Activated CD4-positive, alpha-beta T cell treated with anti-CD3 and anti-CD28 coated beads, Interleukin-2, amount 50 U/mL, for 16 hours (primary cell): ENCODE data around the gene CHERP.

Experiments used
- DNase-seq: peaks from one replicate; pipeline ENCODE4 v3.0.0-alpha.2; 2020

Gene CHERP, protein sequence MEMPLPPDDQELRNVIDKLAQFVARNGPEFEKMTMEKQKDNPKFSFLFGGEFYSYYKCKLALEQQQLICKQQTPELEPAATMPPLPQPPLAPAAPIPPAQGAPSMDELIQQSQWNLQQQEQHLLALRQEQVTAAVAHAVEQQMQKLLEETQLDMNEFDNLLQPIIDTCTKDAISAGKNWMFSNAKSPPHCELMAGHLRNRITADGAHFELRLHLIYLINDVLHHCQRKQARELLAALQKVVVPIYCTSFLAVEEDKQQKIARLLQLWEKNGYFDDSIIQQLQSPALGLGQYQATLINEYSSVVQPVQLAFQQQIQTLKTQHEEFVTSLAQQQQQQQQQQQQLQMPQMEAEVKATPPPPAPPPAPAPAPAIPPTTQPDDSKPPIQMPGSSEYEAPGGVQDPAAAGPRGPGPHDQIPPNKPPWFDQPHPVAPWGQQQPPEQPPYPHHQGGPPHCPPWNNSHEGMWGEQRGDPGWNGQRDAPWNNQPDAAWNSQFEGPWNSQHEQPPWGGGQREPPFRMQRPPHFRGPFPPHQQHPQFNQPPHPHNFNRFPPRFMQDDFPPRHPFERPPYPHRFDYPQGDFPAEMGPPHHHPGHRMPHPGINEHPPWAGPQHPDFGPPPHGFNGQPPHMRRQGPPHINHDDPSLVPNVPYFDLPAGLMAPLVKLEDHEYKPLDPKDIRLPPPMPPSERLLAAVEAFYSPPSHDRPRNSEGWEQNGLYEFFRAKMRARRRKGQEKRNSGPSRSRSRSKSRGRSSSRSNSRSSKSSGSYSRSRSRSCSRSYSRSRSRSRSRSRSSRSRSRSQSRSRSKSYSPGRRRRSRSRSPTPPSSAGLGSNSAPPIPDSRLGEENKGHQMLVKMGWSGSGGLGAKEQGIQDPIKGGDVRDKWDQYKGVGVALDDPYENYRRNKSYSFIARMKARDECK

DNA sequence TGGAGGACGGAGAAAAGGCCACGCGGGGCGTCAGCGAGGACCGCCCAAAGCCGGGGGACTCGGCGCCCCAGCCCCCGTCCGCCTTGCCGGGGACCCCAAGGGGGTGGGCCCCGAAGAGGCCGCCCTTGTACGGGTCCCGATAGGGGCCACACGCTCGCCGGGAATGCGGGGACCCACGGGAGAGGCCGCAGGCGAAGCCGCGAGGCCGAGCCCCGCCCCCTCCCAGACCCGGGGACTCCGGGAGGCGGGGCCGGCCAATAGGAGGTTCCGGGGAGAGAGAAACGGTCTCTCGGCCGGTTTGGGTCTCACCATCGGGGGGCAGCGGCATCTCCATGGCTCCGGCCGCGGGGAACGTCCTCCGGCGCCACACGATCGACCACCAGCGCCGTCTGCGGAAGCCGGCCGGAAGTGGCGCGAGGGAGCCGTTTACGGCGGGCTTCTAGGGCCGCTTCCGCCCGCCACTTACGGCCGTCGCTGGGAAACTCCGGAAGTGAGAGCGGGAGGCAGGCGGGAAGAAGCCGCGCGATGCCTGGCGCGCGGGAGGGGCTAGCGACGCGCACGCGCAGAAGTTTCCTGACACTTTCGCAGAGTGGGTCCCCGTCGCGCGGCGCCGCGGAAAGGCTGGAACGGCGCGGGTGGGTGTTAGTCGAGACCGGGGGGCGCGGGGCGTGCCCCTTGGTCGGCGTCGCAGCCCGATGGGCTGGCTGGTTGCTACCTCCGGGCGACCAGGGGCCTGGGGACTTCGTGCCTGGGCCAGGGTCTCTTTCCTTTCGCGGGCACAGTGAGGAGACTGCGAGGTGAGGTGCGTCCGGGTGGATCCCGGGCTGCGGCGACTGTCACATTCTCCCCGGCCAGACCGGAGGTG lies at the start of gene CHERP:
Gene CHERP, minus strand, starts transcription at position 393 of the 865 bp plus-strand sequence. Its CDS starts 59 bp downstream, at position 334.
- DNase-seq, result peak; percentile 95

DNA sequence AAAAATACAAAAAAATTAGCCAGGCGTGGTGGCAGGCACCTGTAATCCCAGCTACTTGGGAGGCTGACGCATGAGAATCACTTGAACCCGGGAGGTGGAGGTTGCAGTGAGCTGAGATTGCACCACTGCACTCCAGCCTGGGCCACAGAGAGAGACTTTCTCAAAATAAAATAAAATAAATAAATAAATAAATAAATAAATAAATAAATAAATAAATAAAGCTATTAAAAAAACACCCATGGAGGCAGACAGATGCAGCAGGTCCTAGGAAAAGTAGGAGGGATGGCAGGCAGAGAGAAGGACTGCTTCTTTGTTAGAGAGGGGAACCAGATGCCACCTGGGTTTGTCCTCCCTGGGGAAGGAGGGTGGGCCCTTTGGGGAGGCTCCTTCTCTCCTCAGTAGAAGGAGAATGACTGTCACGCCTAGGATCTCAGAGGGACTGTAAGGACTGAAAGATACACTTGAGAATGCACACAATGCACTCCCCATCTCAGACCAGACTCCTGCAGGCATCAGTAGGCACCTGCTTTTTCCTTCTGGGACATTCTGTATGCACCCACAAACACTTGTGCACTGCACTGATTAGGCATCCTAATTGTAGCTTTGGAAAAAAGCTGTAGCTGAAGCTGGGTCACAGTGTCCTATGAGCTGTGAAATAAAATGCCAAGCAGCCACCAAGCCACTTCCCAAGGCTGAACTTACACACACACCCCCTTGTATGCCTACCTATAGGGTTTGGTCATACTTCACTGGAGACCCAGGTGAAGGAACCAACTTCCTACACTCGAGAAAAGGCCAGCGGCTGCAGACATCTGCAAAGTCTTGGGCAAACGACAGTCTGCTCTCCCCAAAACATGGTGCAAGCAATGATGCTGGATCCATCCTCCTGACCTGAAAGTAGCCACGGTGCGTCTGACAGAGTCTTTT lies 48.9 kb upstream of the CHERP start:
- no peak for DNase-seq

DNA sequence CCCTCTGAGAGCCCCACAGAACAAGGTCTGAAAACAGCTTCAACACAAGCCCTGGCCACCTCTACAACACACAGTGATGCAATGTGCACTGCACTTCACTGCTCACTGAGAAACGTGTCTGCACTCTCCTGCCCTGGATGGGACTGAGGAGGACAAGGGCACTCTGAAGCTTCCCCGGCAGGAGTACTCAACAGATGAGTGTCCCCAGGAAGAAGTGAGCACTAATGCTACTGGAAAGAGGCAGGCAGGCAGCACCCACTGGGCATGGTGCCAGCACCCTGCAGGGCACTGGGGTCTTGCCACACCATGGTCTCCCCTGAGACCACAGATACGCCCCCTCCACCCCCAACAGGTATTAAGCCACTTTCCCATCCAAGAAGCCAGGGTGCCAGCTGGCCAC lies 47.7 kb upstream of the CHERP start:
- DNase-seq, result no peak

DNA sequence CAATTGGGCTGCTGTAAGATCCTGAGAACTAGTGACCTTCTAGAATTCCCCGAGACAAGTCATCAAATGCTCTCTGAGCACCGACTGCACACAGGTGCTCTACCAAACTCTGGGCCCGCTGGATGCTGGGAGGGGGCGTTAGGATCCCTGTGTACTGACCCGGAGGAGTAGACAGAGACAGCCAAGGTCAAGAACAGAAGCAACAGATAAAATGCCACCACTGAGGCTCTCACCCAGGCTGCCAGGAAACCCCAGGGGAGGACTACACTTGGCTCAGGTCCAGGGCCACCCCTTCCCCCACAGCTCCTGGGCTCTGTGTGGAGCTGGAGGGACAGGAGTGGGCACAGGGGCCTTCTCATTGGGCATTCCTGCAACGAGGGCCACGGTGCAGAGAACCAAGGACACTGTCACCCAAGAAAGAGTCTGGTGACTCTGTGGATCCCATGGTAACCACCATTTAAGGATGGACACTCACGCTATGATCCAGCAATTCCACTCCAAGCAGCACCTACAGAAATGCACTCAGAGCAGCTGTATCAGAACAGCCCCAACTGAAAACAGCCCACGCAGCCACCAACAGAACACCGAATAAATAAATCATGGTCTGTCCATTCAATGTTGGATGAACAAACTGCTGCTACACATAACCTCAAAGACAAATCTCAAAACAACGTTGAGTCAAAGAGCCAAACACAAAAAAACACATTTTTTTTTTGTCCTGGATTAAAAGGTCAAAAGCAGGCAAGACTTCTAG lies 46.8 kb upstream of the CHERP start:
- DNase-seq, result no peak

DNA sequence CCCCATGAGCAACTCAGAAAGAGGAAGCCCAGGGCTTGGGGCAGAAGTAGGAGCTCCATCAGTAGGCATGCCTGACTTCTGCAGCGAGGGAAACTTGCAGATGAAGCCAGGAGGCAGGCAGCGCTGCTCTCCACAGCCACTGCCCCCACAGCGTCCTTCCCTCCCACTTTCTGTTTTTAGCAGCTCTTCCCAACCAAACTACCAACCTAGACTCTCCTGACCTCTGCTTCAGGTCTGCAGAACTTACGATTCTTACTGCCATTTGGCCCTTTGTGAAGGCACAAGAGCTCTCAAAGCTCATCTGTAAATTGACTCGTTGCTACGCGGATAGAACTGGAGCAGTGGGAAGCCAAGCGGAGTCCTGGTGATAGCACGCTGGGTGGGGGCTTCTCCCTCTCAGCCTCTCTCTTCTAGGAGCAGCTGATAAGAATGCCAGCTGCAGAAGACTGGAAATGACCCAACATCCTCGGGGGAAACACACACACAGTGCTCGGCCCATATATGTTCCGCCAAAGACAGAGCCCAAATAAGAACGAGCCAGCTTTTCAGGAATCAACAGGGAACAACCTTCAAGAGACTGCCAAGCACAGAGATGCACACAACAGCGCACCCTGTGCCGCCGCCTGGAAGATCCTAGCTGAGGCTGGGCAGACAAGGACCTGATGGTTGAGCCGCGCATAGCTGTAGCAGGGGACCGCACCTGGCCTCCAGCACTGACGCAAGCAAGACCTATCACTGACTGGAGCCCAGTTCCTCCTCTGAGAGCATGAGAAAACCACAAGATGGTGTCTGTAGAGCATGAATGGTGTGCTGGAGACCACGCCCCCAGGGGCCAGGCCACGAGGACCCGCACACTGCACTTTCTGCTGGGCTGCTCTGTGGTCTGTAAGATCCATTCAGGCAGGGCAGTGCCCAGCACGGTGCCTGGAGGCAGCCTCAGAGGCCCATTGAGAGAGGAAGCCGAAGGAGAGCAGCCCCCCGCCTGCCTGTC lies 45.9 kb upstream of the CHERP start:
- peak; percentile 78 for DNase-seq

DNA sequence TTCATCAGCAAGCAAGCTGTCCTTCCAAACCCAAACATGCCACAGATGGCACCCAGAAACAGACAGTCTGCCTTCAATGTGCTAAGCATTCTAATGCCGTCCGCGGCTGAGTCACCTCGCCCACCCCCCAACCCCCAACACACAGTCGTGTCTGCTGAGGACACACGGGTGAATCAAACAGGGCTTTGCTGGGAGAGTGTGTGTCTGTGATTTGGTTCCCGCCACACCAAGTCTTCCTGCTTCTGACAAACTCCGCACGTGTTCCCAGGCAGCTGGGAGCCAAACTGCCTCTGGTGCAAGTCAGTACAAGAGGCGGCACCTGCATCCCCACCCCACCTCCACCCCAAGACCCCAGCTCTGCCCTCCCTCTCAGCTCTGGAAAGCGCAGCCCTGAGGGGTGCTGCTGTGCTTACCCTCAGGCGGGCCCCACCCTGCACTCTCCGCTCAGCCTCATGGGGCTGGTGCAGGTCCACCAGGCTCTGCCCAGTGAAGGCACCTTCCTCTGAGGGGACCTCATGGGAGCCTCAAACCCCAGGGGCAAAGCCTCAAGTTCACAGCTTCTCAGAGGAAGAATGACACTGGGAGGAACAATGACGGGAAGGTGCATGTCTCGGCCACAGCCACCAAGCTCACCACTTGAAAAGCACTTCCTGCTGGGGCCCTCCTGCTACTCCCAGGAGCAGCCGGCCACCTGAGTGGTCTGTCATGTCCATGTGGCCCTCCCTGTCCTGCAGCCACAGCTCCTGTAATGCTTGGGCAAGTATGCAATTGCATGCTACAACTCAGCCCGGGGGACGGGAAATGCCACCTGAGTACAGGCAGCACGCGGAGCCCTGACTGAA lies 45.0 kb upstream of the CHERP start:
- DNase-seq, result peak; percentile 70

DNA sequence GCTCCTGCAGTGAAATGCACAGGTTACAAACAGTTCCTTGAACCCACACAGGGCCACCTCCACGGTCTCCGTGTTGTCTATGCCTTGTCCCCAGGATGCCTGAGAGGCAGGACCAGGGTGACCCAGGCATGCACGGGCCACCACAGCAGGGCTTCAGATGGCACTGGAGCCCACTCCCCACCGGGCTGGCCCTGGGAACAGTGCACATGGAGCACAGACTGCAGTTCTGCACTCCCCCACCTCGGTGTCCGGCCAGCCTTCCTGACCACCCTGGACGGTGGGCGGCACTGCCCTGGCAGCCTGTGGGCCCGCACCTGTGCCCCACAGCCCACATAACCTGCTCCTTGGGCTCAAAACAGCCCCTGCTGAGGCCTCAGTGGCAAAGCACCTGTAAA lies 44.2 kb upstream of the CHERP start:
- DNase-seq, result no peak

DNA sequence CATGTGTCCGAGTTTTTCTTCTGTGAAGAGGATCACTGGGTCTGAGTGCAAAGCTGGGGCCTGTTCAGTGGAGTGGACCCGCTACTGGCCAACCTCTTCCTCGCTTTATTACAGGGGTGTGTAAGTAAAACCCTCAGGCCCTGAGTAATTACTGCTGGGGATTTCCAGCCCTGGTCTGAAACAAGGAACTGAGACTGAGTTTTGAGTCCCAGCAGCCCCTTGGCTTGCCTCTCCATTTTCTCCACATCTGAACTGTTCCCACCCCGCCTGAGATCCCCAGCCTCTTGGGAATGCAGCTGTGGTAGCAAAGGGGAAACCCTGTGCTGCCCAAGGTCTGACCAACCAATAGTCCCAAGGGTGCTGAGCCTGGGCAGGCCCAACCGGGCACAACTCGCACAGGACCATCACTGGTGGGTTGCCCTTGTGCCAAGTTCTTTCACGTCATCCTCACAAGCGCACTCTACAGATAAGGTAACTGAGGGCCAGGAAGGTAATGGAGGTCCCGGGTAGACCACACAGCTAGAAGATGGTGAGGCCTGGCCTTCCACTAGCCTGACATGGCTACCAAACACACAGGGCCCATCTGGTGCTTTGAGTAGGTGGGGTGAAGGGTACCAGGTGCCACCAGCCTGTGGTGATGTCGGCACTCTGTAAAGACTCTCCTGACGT lies 43.7 kb upstream of the CHERP start:
- peak; percentile 71 for DNase-seq

DNA sequence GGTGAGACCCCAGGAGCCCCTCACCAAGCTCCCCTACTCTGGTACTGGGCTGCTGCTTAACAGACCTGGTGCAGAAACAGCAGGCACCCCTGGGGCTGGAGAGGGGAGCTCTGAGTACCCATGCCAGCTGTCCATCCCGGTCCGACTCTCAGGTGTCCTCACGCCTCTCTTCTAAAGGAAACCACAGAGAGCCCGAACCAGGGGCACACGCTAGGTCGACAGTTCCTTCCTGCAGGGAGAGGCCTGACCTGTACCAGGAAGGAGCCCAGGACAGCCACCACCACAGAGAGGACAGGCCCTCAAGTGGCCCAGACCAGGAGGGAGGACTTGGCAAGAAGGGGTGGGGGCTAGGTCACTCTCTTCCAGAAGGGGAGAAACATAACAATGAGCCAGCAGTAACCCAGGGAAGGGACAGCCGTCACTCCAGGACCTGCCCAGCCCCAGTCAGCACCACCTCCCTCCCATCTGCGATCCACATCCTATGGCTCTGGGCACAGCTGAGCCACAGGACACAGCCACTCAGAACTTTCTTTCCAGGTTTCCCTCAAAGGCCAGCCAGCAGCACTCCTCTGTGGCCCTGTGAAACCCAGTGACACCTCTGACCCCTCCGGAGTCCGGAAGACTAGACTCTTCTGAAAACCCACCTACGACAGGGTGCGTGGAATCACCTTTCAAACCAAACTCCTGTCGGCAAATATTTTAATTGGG lies 43.0 kb upstream of the CHERP start:
- DNase-seq, result no peak

DNA sequence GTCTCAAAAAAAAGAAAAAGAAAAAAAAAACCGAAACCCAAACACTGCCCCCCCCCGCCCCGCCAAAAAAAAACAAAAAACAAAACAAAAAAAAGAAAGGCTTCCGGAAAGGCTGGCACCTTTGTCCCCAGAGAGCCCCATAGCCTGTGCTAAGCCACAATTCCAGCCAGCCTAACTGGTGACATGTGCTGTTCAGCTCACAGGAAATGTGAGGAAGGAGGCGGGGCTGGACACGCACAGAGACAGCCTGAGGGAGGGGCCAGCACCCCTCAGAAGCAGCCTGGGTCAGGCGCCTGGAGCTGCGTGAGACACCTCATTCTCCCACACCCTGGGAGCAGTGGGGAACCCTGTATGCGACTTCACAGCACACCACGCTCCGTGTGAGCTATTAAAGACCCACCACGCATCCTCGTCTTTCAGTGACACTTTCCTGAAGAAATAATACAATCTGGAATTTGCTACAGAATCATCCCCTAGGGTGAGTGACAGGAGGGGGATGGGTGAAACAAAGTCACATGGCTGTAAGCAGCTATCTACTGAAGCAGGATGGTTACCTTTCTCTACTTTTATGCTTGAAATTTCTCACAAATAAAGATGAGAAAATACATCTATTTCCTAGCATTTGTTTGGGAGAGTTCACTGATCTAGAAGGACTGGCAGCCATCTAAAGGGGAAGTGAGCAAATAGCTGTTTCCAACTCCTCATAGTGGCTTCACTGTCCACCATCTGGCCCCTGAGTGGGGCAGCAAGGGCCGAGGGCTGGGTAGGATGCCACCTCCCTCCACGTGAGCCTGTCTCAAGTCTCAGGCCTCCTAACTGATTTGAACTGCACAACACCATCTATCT lies 42.2 kb upstream of the CHERP start:
- DNase-seq, result peak; percentile 96

DNA sequence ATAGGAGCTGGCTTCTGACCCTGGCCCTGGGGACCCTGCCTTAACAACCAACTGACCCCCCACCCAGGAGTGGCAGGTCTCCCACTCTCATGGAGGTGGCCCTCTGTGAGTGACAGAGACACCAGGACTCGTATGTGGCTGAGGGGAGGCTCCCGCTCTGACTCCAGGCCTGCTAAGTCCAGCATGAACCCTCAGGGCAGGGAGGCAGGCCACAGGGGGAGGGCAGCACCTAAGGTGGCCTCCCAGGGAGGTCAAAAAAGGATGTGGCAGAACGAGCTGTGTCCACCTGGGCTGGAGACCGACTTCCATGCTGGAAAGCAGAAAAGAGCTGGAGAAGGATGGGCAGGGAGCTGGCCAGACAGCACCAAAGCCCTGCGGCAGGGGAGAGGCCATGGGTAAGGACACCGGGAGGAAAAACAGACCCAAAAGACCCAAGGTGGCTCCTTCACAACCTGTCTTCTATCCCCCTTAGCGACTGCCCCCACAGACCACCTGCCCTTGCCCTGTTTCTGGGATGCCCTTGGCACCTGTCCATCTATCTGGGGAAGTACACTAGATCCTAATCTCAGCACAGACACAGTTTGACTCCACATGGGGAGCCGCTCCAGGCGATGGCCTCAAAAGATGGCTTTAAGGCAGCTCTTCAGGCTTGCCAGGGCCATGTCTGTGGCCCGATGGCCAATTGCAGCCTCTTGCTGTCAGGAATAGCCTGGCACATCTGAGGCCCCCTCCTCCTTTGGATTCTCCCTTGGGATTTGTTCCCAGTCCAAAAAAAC lies 40.4 kb upstream of the CHERP start:
- DNase-seq, result no peak

DNA sequence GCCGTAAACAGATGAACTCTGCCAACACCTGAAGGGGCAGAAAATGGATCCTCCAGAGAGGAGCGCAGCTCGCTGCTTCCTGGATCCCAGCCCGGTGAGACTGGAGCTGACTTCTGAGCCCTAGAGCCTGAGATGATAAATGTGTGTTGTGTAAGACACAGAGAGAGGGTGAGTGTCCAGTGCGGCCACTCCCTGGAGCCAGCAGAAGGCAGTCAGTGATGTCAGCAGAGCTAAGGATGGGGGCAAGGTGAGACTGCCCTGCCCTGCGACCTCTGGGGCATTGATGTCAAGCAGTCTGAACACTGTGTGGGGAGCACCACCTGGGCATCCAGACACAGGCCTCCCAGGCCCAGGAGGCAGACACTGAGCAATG lies 39.7 kb upstream of the CHERP start:
- no peak for DNase-seq

DNA sequence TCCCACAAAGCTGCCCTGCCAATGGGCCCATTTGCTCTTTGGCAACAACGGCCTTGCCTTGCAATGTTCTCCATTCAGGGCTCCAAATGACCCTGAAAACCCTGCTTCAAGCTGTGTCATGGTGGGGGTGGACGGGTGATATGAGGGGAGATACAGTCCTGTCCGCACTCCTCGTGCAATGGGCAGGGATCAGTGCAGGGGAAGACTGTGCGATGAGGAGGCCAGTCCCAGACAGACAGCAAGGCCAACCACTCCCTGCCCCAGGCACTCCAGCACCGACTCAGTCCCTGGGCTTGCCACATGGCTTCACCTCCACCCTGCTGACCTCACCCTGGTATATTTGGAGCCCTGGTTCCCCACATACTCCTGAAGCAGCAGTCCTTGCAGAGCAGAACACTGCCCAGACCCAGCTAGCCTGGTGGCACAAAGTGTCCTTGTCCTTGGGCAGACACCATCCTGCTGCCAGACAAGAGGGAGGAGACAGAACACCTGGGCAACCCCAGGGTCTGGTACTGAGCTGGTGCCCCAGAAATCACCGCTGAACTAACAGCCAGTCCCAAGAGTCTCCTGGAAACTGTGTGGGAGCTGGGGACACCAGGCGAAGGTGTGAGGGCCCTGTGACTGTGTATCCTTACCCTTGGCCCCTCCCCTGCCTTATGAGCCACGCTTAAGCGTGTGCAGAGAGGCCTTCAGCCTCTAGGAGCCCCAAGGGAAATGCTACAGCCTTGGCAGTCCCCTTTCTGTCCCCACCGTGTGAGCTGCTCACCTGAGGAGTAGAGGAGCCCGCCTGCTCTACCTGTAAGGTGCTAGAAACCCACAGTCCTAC lies 39.1 kb upstream of the CHERP start:
- DNase-seq, result no peak

DNA sequence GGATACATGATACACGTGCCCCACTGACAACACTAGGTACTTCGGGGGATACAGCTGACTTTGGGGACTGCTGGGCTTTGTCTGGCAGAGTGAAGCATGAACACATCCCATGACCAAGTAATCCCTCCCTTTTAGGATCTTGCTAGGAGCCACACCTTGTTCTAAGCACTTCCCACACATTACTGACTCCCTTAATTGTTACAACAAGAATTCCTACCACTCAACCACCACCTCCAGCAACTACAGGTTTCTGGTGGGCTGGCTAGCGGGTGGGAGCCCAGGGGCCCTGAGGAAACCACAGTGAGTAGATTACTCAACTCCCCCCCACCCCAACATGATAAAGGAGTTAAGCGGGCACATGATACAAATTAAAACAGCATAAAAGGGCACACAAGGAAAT lies 37.1 kb upstream of the CHERP start:
- DNase-seq, result no peak

DNA sequence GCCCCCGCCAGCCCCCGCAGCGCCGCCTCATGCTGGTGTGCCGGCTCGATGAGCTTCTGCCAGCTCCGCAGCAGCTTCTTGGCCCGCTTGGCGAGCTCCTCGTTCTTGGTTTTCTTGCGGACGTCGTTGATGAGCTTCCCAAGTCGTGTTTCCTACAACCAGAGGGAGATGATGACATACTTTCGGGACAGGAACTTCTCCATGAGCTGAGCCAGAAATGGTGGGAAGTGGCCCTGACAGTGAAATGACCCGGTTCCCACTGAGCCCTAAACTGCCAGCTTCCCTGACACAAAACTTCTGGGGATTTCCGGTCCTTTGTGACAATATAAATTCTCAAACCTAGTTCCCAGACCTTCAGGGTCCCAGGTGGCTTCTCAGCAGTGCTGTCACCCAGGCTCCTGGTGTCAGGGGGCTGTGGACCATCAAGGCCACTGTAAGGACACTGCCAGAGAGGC lies 35.3 kb upstream of the CHERP start:
- DNase-seq, result no peak
